ENCODE data around the gene GGT7.
"Not testable (repeated sequence)": the region's sequence is repeated elsewhere in the genome, so short reads cannot be mapped to it uniquely, and the experiment has no call there.

Gene GGT7

GRCh38 chr20:34834459-34834893 is 38.2 kb downstream of the GGT7 start:
- DNase-seq: peak; percentile 64

DNA sequence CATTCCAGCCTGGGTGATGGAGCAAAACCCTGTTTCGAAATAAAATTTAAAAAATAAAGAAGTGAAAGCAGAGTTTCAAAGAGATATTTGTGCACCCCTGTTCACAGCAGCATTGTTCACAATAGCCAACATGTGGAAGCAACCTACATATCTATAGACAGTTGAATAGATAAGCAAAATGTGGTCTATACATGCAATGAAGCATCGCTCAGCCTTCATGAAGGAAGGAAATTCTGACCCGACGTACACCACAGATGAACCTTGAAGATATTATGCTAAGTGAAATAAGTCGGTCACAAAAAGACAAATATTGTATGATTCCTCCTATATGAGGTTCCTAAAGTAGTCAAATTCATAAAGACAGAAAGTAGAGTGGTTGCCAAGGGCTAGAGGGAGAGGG is 40.7 kb downstream of the GGT7 start:
- DNase-seq: no peak

GRCh38 chr20:34829191-34829590 is 43.5 kb downstream of the GGT7 start:
- no peak for DNase-seq

DNA sequence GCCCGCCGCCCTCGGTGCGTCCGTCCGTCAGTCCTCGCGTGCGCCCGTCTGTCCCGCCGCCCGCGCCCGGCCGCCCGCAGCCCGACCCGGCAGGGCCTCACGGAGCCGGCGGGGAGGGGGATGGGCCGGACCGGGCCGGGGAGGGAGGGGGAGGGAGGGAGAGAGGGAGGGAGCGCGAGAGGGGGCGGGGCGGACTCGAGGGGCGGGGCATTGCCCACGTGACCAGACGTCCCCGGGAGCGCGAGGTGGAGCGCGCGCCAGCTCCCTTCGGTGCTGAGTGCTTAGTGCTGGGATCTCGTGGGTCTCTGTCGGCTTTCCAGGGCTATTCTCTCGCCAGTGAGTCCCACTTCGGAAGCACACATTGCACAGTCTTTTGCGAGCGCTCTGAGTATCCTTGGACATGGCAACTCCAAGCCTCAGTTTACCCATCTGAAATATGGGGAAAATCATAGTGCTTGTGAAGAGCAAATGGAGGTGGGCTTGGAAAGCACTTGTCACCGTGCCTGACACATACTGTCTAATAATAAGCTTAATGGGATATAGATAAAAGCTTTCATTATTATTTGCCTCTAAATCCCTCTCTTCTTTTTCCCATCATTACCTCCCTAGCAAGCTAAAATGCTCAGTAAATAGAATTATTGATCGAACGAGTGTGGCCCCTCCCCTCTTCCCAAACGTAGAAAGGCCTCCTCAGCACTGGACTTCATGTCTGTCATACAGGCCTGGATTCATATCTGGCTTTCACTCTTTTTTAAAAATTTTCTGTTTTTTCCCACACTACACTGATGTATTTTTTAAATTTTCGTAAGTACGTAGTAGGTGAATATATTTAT is 46.9 kb downstream of the GGT7 start, which contains the start of gene NCOA6:
Gene NCOA6 (minus strand): TSS at position 122 of the 833 bp plus-strand sequence. CDS start 43,296 bp downstream, outside the sequence.
- peak; percentile 31 for DNase-seq

GRCh38 chr20:34824806-34825529 is 47.7 kb downstream of the GGT7 start:
- no peak for DNase-seq

- peak; percentile 13 for DNase-seq
Observed at GRCh38 chr20:34824452-34824805, 48.2 kb downstream of the GGT7 start.

DNA sequence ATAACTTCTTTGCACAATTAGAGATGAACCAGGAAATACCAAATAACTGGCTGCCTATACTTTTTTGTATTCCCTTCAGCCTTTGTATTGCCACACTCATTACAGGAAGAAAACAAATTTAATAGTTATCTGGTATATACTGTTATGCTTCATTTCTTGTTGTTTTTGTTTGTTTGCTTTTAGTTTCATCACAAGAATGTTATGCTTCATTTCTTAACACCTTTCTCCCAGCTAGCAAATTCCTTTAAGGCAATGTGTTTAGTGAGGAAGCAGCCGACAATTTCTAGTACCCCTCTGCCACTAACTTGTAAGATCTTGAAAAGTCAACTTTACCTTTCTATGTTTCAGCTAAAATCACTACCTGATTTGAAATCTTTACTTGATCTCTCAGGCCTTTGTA is 48.6 kb downstream of the GGT7 start:
- no peak for DNase-seq

GRCh38 chr20:34820805-34821578 is 51.7 kb downstream of the GGT7 start:
- no peak for DNase-seq

- no peak for DNase-seq
Observed at GRCh38 chr20:34817801-34818200, 54.9 kb downstream of the GGT7 start.

DNA sequence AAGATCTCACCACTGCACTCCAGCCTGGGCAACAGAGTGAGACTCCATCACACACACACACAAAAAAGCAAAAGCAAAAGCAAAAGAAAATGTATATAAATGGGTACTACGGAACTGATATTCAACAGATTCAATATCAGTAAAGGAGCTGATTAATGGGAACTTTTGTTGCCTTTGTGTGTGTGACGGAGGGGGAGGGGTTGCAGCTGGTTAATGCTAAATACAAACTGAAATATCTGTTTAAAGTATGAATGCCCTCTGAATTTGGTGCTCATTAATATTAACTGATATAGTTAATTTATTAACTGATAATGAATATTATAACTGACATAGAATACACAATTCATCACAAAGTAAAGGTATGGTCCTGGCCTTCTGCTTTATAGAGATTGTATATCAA is 55.6 kb downstream of the GGT7 start:
- no peak for DNase-seq

DNA sequence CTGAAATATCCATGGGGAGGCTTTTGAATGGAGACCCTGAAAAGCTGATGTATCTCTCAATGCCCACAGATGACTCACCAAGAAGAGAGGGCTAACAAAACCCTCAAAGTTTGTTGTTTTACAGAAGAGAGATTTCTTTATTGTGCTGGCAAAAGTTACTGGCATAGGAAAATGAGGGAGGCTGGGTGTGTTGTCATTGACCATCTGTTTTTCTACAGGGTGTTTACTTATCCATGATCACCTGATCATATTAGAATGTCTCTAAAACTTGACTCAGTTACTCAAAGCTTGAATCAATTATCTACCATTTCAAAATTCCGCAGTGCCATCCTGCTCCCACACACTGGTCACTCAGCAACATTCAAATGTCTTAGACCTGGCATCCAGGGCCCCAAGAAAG is 57.0 kb downstream of the GGT7 start:
- DNase-seq: no peak

GRCh38 chr20:34808583-34808982 is 64.1 kb downstream of the GGT7 start:
- DNase-seq: no peak

DNA sequence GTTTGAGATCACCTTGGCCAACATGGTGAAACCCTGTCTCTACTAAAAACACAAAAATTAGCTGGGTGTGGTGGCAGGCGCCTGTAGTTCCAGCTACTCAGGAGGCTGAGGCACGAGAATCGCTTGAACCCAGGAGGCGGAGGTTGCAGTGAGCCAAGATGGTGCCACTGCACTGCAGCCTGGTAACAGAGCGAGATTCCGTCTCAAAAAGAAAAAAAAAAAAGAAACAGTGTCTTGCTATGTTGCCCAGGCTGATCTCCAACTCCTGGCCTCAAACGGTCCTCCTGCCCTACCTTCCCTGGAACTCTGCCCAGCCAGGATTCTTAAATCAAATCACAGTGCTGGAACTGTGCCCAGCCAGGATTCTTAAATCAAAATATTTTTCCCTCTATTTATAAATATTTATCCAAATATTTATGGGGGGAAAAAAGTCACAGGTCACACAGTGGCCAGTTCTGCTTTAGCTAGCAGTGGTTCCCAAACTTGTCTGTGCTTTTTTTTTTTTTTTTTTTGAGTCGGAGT is 64.7 kb downstream of the GGT7 start:
- DNase-seq: not testable (repeated sequence)

GRCh38 chr20:34806255-34806654 is 66.4 kb downstream of the GGT7 start:
- DNase-seq: no peak

DNA sequence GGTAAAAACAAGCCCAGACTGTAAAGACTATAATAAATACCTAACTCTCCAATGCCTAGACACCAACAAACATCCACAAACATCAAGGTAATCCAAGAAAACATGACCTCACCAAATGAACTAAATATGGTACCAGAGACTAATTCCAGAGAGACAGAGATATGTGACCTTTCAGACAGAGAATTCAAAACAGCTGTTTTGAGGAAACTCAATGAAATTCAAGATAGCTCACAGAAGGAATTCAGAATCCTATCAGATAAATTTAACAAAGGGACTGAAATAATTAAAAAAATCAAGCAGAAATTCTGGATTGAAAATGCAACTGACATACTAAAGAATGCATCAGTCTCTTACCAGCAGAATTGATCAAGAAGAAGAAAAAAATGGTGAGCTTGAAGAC is 73.8 kb downstream of the GGT7 start:
- DNase-seq: no peak

DNA sequence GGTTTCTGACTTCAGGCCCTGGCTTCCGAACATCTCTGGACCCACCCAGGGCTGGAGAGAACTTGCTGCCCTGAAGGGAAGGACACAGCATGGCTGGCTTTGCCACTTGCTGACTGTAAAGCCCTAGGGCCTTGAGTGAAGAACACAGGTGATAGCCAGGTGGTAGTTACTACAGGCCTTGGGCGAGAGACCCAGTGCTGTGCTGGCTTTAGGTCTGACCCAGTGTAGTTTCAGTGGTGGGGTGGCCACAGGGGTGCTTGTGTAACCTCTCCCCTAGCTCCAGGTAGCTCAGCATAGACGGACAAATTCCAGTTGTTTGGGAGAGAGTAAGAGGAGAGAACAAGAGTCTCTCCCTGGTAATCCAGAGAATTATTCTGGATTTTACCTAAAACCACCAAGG is 74.3 kb downstream of the GGT7 start:
- no peak for DNase-seq

DNA sequence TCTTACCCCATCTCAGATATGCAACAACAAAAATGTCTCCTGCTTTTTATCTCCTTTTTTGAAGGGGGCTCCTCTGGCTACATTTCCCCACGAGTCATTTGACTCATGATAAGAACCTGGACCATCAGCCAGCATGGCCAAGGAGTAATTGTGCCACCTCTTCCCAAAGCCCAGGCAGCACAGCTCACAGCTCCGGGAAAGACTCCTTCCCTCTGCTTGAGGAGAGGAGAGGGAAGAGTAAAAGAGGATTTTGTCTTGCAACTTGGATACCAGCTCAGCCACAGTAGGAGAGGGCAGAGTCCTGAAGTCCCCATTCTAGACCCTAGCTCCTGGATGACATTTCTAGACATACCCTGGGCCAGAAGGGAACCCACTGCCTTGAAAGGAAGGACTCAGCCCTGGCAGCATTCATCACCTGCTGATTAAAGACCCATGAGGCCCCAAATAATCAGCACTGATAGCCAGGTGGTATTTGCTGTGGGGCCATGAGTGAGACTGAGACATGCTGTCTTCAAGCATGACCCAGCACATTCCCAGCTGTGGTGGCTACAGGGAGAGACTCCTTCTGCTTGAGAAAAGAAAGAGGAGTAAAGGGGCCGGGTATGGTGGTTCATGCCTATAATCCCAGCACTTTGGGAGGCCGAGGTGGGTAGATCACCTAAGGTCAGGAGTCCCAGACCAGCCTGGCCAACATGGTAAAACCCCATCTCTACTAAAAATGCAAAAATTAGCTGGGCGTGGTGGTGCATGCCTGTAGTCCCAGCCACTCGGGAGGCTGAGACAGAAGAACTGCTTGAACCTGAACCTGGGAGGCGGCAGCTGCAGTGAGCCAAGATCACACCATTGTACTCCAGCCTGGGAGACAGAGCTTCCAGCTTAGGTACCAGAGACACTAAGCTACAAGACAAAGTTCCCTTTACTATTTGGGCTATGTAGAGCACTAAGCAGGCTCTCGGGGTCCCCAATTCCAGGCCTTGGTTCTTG is 75.4 kb downstream of the GGT7 start:
- no peak for DNase-seq
